HG02938 (cell line): Measurements from ENCODE around the gene WDR1.

Source experiments
- ATAC-seq: cut with Tn5 transposase; IDR thresholded peaks from one replicate; pipeline ENCODE4 v1.9.1; 2021; ENCODE audit warnings: mild to moderate bottlenecking, moderate library complexity; ENCODE audit not compliant: unreplicated experiment

Gene WDR1

GRCh38 chr4:10087152-10087791 lies 29.3 kb downstream of the WDR1 start:
- ATAC-seq: no peak

- ATAC-seq: no peak
Observed at GRCh38 chr4:10086506-10087120, 30.0 kb downstream of the WDR1 start.

GRCh38 chr4:10085828-10086505 lies 30.6 kb downstream of the WDR1 start:
- no peak for ATAC-seq

GRCh38 chr4:10085386-10085785 lies 31.2 kb downstream of the WDR1 start:
- no peak for ATAC-seq

DNA sequence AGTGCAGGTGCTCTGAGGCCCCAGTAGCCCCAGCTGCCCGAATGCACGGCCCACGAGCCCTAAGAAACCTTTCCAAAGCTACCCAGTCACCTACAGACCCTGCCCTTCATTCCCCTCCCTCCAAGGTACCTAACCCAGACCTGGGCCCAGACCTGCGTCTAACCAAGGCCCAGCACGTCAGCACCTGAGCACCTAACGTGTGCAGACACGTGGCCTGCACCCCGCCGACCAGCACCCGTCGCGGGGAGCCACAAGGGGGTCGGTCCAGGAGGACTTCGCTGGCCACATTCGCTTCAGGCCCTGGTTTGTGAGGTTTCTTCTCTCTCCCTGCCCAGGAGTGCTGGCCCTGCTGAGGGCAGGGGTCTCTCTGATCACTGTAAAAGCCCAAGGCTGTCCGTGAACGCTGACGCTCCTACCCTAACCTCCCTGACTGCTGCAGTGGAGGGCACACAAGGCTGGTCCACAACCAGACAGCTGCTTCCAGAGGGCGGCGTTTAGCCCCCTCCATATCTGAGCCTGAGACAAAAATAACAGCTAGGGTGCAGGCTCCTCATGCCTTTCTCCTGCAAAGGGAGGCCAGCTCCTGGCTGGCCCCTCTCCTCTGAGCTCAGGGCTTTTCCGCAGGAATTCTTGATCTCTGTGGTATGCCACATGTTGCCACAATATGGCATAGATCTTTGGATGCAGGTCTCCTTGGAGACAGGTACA lies 31.8 kb downstream of the WDR1 start:
- no peak for ATAC-seq

- no peak for ATAC-seq
Observed at GRCh38 chr4:10083861-10084641, 32.5 kb downstream of the WDR1 start.

- ATAC-seq: no peak
Observed at GRCh38 chr4:10083331-10083771, 33.2 kb downstream of the WDR1 start.

- ATAC-seq: no peak
Observed at GRCh38 chr4:10082459-10083272, 33.9 kb downstream of the WDR1 start.

DNA sequence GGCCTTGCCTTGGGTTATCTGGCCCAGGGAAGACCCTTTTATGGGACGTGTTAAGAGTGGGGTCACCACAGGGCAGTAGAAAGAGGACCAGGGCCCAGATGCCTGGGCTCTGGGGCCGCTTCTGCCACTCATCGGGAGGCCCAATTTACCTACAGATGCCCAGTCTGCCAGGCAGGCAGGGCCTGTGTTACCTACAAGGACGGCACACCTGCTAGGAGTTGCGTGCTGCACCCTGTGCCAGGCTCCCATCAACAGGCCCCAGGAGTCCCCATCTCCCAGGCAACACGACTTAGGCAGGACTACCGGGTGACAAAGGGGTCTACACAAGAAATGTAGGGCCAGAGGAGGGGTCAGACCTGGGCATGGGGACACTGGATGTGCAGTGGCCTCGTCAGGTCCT lies 34.6 kb downstream of the WDR1 start:
- no peak for ATAC-seq

DNA sequence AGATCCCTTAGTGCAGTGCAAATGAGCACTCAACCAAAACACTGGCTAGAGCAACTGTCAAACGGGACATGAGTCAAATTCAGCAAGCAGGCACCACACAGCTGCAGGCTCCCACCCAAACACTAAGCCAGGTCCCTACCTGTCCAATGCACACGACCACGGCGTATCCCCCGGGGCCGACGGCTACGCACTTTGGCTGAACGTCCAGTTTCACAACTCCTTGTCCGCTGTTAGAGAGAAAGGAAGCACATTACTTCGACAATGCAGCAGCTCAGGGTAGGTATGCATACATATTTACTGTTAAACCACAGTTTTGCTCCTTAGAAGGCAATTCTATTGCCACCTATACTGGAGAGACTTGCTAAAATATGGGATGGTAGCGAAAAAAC lies 35.4 kb downstream of the WDR1 start:
- ATAC-seq: no peak

DNA sequence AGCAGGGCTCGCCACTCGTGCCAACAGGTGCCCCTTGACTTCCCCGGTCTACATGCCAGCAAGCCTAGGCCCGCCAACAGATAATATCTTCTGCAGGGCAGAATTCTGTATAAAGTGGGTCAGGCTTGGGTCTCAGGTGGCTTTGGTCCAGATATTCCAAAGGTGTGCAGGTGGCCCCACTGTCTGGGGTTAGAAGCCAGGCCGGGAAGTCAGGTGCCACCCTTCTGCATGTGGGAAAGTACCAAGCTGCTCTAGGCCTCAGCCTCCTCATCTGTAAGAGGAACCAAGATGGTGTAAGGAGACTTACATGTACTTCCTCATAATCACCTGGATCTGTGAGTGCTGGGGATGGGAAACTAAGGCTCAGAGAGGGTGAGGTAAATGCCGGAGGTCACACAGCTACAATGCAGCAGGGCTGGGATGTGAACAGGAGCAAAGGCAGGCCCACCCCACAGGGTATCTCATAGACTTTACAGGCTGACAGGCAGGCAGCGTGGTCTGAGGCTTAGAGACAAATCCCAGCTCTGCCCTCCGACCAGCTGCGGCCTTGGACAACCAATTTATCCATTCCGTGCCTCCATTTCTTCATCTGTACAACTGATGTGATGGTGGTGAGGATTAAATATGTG lies 35.9 kb downstream of the WDR1 start:
- no peak for ATAC-seq

- ATAC-seq: no peak
Observed at GRCh38 chr4:10079912-10080588, 36.5 kb downstream of the WDR1 start.

- no peak for ATAC-seq
Observed at GRCh38 chr4:10079256-10079655, 37.3 kb downstream of the WDR1 start.

DNA sequence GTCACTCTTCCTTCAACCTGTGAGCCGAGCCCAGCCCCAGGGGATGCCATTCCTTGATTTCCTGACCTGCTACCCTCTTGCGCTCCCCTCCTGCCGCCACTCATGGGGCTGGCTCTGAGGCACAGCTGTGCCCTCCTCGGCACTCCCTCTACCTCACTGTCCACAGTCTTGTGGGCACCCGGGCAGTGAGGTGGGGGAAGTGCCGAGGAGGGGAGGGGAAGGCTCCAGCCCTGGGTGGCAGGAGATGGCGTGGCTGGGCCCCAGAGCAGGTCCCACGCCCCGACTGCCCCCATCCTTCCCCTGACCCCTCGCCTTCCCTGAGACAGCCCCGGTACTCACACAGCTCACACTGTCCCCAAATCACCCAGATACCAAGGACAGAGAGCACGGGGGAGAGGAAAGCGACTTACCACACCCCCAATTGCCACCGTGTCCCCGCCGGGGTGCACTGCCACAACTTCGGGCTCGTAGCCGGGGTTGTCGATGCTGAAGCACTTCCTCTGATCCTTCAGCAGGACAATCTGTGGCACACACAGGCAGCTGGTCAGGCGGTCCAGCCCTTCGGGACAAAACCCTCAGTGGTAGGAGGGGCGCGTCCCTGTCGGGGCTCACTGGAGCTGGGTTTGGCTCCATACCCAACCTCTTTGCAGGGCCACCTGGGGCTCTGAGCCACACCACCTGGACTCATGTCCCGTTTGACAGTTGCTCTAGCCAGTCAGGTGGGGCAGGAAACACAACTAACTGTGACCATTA lies 37.9 kb downstream of the WDR1 start:
- ATAC-seq: no peak

- ATAC-seq: no peak
Observed at GRCh38 chr4:10077483-10078335, 38.9 kb downstream of the WDR1 start.

- ATAC-seq: no peak
Observed at GRCh38 chr4:10077076-10077475, 39.5 kb downstream of the WDR1 start.

- ATAC-seq: no peak
Observed at GRCh38 chr4:10075953-10076391, 40.6 kb downstream of the WDR1 start.
